CD4-positive, alpha-beta T cell treated with Interleukin-15 for 4 hours (primary cell): ENCODE measurements around the gene BCL11A.

Experiments used
- DNase-seq: peaks from one replicate; pipeline ENCODE4 v3.0.0-alpha.2; 2020; ENCODE audit warnings: low spot score

Gene BCL11A

DNA sequence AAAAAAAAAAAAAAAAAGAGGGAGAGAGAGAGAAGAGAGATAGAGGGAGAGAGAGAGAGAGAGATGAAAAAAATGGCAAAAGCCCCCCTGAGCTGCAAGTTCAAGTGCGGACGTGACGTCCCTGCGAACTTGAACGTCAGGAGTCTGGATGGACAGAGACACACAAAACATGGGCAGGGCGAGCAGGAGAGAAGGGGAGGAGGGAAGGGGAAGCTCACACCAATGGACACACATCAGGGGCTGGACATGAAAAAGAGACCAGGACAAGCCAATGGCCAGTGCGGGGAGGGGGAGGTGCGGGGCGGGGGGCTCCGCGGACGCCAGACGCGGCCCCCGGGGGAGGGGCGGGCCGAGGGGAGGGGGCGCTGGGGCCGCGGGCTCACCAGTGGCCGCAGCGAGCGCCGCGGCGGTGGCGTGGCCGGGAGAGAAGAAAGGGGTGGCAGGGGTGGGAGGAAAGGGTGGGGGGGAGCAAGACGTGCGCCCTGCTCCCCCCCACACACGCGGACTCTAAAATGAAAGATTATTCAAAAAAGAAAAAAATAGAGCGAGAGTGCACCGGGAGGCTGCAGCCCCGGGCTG lies at the start of gene BCL11A:
BCL11A (minus strand) TSS at position 160 of the 579 bp plus-strand sequence. CDS start 384 bp downstream, outside the sequence.
- DNase-seq = no peak

GRCh38 chr2:60602828-60603532 lies 49.5 kb upstream of the BCL11A start:
- no peak for DNase-seq

GRCh38 chr2:60602388-60602787 lies 48.9 kb upstream of the BCL11A start:
- DNase-seq = no peak

DNA sequence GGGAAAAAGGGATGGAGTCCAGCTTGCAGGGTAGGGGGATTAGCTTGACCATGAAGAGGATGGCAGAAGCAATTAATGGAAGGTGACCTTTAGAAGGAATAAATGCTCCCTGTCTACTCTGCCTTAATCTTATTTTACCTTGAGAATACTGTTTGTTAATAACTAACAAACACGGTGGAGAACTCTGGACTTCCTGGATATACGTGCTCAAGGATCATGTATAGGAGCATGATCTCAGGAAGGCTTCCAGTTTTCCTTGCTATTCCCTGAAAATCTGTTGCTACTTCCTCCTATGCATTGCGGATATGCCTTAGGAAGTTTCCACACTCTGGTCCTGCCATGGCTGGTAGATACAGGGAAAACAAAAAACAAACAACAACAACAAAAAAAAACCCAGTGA lies 44.8 kb upstream of the BCL11A start:
- DNase-seq = no peak

- no peak for DNase-seq
Observed at GRCh38 chr2:60597346-60597745, 43.9 kb upstream of the BCL11A start.

DNA sequence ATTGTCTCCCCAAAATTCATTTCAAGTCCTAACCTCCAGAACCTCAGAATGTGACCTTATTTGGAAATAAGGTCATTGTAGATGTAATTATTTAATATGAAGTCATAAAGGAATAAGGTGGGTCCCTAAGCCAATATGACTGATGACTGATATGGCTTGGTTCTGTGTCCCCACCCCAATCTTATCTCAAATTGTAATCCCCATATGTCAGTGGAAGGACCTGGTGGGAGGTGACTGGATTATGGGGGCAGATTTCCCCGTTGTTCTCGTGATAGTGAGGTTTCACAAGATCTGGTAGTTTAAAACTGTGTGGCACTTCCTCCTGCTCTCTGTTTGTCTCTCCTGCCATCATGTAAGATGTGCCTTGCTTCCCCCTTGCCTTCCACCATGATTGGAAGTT lies 43.0 kb upstream of the BCL11A start:
- no peak for DNase-seq

GRCh38 chr2:60595953-60596352 lies 42.5 kb upstream of the BCL11A start:
- no peak for DNase-seq

DNA sequence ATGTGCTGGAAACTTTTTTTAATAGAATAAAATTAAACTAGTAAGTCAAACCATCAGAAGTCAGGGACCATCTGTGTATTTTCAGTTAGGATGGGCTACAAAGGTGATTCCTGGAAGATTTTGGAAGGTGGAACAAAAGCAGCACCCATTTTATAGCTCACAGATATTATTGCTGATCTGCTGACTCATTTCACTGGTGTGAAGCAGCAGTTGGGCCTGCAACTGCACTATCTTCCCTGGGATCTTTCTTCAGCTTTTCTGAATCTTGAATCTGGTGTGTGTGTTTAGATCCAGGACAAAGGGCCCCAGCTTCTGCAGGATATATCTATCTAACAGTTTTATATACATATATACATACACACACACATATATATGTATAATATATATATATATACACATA lies 35.6 kb upstream of the BCL11A start:
- no peak for DNase-seq

GRCh38 chr2:60586081-60586480 lies 32.6 kb upstream of the BCL11A start:
- DNase-seq = no peak

DNA sequence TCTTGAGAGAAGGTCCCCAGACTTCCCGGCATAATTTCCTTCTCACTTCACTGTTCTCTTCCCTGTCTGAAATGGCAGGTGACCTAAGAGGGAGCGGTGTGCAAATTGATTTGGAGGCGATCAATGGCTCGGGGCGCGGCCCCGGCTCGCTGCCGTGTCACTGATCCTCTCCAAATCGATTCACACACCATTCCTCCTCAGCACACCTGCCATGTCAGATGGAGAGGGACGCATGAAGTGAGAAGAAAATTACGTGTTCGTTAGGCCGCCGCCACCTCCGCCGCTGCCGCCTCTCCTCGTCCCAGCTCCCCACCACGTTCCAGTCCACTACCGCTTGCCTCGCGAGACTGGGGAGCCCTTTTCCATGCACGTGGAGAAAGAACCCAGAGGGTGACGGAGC lies 31.8 kb upstream of the BCL11A start:
- DNase-seq = no peak

GRCh38 chr2:60583604-60584003 lies 30.1 kb upstream of the BCL11A start:
- no peak for DNase-seq

DNA sequence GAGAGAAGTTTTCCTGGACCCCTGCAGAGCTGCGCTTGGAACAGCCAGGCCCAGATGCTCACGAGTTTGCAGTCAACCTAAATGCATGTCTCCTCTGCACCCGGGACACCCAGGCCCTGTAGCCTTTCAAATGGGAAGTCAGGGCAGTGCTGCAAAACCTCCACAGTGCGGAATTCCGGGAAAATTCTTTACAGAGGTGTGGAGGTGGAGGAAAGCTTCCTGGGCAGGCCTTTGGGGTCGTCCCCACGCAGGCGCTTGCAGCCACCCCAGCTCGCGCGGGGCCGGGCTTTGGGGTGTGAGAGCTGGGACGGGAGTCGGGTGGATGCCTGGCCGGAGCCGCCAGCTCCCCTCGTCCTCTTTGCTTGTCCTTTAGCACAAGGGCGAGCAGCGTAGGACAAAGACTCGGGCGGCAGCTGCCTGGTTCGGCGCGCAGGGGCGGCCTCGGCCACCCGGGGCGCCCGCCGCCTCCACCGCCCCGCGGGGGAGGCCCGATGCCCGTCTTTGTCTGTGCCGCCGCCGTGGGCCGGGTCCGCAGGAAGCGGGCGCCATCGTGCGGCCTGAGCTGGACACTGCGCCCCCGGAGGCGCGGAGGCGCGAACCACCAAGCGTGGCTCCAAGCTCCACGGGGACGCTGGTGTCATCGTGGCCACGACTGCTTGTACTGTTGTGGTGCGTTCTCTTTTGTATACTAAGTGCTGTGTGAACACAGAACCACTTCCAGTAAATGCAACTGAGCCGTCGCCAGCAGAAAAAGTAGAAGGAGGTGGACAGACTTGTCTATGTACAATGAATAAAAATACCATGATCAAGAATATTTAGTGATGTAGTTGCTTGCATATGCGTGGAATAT lies 28.2 kb upstream of the BCL11A start:
- peak; percentile 44 for DNase-seq

DNA sequence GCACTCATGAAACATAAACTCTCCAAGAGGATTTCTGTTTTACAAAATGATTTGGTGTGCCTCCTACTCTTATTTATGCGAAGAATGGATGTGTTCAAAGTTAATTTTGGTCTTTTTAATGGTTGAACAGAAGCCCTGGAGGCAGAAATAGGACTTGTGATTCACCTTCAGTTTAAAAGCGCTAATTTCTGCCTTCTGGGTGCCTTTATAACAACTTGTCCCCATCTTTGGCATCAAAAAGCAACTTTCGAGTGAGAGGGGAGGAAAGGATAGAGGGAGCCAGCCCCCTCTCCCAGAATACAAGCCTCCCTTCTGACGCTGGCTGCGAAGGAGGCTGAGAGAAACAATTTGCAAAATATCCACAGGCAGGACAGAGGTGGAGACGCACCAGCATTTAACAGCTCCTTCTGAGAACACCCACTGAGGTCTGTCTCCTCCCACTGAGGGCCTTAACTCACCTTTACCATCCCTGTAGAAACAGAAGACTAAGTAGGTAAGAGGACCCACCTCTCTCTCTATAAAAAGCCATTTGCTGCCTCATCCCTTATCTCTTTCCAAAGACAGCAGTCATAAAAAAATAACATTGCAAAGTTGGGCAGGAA lies 24.3 kb upstream of the BCL11A start:
- DNase-seq = no peak

- no peak for DNase-seq
Observed at GRCh38 chr2:60573251-60573650, 19.8 kb upstream of the BCL11A start.

GRCh38 chr2:60570251-60570650 lies 16.8 kb upstream of the BCL11A start:
- no peak for DNase-seq

DNA sequence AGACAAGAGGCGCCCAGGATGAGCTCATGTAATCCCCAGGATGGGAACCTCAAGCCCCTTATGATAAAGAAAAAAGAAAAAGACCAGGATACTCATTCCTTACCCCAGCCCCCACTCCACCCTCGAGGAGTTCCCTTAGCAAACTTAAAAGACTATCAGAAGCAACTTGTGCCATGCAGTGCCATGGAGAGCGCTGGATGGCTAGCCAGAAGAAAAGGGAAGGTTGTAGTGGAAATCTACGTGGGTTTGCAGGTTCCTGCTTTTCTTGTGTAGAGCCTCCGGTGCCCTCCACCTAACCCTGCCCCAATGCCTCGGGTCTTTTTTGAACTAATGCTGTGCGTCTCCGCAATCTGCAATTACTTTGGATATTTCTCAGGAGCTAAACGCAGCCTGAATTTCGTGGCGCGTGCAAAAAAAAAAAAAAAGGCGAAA lies 16.2 kb upstream of the BCL11A start:
- DNase-seq = no peak

DNA sequence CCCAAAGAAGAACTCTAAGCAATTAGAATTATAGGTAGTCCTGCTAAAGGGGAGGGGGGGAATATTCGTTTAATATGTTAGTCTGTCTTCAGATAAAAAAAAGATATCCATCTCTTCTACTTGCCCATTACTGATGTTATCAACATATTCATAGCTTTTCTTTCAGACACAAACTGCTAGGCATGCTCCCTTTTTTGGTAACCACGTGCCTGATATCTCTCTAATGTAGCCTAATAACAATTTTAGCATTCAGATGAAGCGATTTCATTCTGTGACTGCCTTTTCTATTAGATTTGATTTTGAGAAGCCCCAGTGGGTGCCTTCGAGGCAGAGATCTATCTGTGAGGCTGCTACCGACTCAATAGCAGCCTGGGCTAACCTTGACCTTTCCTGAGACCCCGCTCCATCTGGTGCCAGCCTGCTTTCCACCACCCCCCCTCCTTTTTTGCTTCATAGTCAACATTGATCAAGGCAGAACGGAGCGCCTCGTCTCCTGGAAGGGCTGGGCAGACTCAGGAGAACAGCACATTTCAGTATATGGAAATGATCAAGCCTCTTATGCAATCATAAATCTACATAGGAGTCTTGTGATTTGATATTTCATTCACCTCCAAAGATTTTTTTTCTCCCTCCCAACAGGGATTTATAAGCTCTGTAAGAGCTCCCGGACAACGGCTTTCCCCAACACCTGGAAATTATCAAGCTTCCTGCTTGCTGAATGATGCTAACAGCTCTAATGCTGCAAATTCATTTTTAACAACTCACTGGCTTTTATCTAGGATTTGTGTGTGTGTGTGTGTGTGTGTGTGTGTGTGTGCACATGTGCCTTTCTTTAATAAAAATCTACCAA lies 14.7 kb upstream of the BCL11A start:
- no peak for DNase-seq

- no peak for DNase-seq
Observed at GRCh38 chr2:60567096-60567495, 13.6 kb upstream of the BCL11A start.

- no peak for DNase-seq
Observed at GRCh38 chr2:60565472-60565871, 12.0 kb upstream of the BCL11A start.

GRCh38 chr2:60560734-60561644 lies 7.5 kb upstream of the BCL11A start:
- peak; percentile 24 for DNase-seq

GRCh38 chr2:60559880-60560279 lies 6.4 kb upstream of the BCL11A start:
- DNase-seq = no peak
